ENCODE results near the gene RNF149.

GRCh38 chr2:101256316-101256715 lies 52.2 kb downstream of the RNF149 start:
- no peak for TF ChIP-seq CTCF (IDR thresholded peaks at IDR 0.05)
- no peak for TF ChIP-seq POLR2A (IDR thresholded peaks at IDR 0.05)
